Panc1 (cell line): ENCODE measurements around the gene SPNS3. TPM values are rescaled to one million over a fixed set of nuclear protein-coding genes. Genes with fewer than 3 reads are reported as not detected.

Source experiments
- ATAC-seq: fragments of 200-7000 bp; cut with Tn5 transposase; 2 replicates; pipeline ENCODE4 v1.9.1; 2020; ENCODE audit warnings: mild to moderate bottlenecking, moderate library complexity
- BruUV-seq: library from RNA; stranded (reverse); fragments of 400-500 nt; replicated peaks from 2 replicates; lab custom pipeline; 2021; lab: Mats Ljungman, UMichigan
- CTCF ChIA-PET: fragments of 300-600 bp; sonication (Branson Sonifier 250); formaldehyde crosslinking; loops from one replicate; lab custom pipeline; 2022; ENCODE audit warnings: antibody characterized with exemption; lab: Charles Lee
- POLR2A ChIA-PET: fragments of 300-600 bp; sonication (Branson Sonifier 250); formaldehyde crosslinking; loops from one replicate; lab custom pipeline; 2022; ENCODE audit warnings: antibody characterized with exemption; lab: Charles Lee
- DNase-seq: peaks from one replicate; pipeline ENCODE4 v3.0.0-alpha.2; 2010; ENCODE audit warnings: low read depth, low spot score
- H3K27ac ChIP-seq: 2 replicates; pipeline ENCODE4 v1.5.1; 2011; ENCODE audit warnings: mild to moderate bottlenecking, low read length, inconsistent platforms
- H3K27me3 ChIP-seq: fragments of 200-500 bp; sonication (Bioruptor generic); 2 replicates; pipeline ENCODE4 v1.6.0; 2014; ENCODE audit warnings: low read length, inconsistent platforms; ENCODE audit not compliant: control insufficient read depth, insufficient read depth
- H3K36me3 ChIP-seq: fragments of 200-500 bp; sonication (Bioruptor generic); 2 replicates; pipeline ENCODE4 v1.5.1; 2014; ENCODE audit warnings: inconsistent platforms, mild to moderate bottlenecking, low read length, moderate library complexity; ENCODE audit not compliant: control insufficient read depth, insufficient read depth
- H3K4me1 ChIP-seq: 2 replicates; pipeline ENCODE4 v1.5.1; 2011; ENCODE audit warnings: inconsistent platforms, mild to moderate bottlenecking, low read length, moderate library complexity; ENCODE audit not compliant: control insufficient read depth, insufficient read depth
- H3K4me3 ChIP-seq, 2 experiments: 2 replicates each; pipeline ENCODE4 v1.5.1; 2011 to 2012; ENCODE audit warnings: low read depth in 2 of 2, low read length in 2 of 2, mild to moderate bottlenecking in 2 of 2, inconsistent platforms in 1 of 2, moderate library complexity in 1 of 2
- H3K9me3 ChIP-seq: fragments of 200-500 bp; sonication (Bioruptor generic); 2 replicates; pipeline ENCODE4 v1.5.1; 2014; ENCODE audit warnings: low read depth, mild to moderate bottlenecking, inconsistent platforms, low read length, moderate library complexity; ENCODE audit not compliant: control insufficient read depth, insufficient read depth
- POLR2AphosphoS5 ChIP-seq: IDR thresholded peaks from 2 replicates; pipeline ENCODE4 v1.6.1; 2012; ENCODE audit warnings: mild to moderate bottlenecking, low read depth, low read length, moderate library complexity
- REST ChIP-seq, 2 experiments: IDR thresholded peaks; 2 replicates each; pipeline ENCODE4 v1.6.1; 2011 to 2012; ENCODE audit warnings: low read depth in 2 of 2, control low read depth in 1 of 2, low read length in 1 of 2, mild to moderate bottlenecking in 1 of 2, moderate library complexity in 1 of 2; ENCODE audit not compliant: insufficient read depth in 1 of 2
- SIN3A ChIP-seq: IDR thresholded peaks from 2 replicates; pipeline ENCODE4 v1.6.1; 2012; ENCODE audit warnings: low read depth, mild to moderate bottlenecking, low read length, moderate library complexity, borderline replicate concordance; ENCODE audit not compliant: insufficient read depth
- TCF7L2 ChIP-seq: IDR thresholded peaks from 2 replicates; pipeline ENCODE4 v1.6.1; 2011; ENCODE audit warnings: mild to moderate bottlenecking, low read depth, low read length, inconsistent platforms
- in situ Hi-C: cut with HindIII; loops from 2 replicates; pipeline ENCODE4 v1.10.0; 2016; ENCODE audit warnings: low sequenced_read_pairs, low pct_unique_long_range_greater_than_20kb
- intact Hi-C: fragments of 100-400 bp; cut with micrococcal nuclease; formaldehyde crosslinking; loops from one replicate; pipeline ENCODE4 v1.10.0; 2022; ENCODE audit not compliant: unreplicated experiment
- total RNA-seq: library from RNA; stranded (reverse); gene quantifications from one replicate; pipeline ENCODE4 v1.2.1, GENCODE V29; 2021; ENCODE audit not compliant: unreplicated experiment
- TF ChIP-seq, protein P1 (sequence below): fragments of 450-650 bp; IDR thresholded peaks from 2 replicates; pipeline ENCODE4 v1.5.1; 2017; ENCODE audit warnings: mild to moderate bottlenecking

SPNS3 gene
- total RNA-seq, 1 experiment from 2014 or later = 0.10 TPM

DNA sequence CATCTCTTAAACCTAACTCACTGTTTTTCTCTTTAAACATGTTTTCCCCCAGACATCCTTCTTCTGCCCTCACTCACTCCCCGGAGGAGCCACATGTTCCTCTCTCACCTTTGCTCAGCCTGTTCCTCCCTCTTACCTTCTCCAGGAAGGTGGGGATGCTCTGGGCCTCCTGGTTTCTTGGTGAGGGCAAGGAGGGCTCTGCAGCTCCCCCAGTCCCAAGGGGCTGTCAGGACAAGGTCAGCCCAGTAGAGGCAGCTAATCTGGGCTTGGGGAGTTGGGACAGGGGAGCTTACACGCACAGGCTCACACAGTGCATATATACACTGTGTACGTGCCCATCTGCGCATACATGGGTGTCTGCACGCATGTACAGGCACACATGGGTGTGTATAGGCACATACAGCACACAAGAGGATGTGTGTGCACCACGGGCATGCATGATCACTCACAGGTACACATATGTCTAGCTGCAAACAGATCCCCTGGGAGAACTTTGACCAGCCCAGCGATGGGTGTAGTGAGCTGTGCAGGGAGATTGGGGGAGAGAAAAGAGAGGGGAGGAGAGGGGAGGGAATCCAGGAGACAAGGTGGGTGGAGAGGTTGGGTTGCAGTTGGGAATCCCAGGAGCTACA, 28.6 kb upstream of the SPNS3 start:
- BruUV-seq = no TSS peak
- CTCF ChIA-PET = no interaction called here
- POLR2A ChIA-PET = no interaction called here
- no peak overlapping the region for H3K4me3 ChIP-seq
- H3K36me3 ChIP-seq = no peaks in the 10 kb centered on the region
- no peak overlapping the region for H3K27ac ChIP-seq
- in situ Hi-C loops (no loop called here), intact Hi-C loops (no loop called here)
- H3K9me3 ChIP-seq = no peaks in the 10 kb centered on the region
- ATAC-seq (peak; percentile 47), DNase-seq (no peak)
- H3K4me1 ChIP-seq = no peaks in the 10 kb centered on the region
- TF ChIP-seq POLR2AphosphoS5 = no peak
- TF ChIP-seq, protein P1, sequence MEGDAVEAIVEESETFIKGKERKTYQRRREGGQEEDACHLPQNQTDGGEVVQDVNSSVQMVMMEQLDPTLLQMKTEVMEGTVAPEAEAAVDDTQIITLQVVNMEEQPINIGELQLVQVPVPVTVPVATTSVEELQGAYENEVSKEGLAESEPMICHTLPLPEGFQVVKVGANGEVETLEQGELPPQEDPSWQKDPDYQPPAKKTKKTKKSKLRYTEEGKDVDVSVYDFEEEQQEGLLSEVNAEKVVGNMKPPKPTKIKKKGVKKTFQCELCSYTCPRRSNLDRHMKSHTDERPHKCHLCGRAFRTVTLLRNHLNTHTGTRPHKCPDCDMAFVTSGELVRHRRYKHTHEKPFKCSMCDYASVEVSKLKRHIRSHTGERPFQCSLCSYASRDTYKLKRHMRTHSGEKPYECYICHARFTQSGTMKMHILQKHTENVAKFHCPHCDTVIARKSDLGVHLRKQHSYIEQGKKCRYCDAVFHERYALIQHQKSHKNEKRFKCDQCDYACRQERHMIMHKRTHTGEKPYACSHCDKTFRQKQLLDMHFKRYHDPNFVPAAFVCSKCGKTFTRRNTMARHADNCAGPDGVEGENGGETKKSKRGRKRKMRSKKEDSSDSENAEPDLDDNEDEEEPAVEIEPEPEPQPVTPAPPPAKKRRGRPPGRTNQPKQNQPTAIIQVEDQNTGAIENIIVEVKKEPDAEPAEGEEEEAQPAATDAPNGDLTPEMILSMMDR = no peak
- TF ChIP-seq SIN3A = no peak
- no peak for TF ChIP-seq TCF7L2
- no peak for TF ChIP-seq REST (IDR thresholded peaks at IDR 0.05; ENCODE audit: insufficient read depth in 1 of 2, low read depth in 2 of 2, low read length in 1 of 2)
- no peaks in the 10 kb centered on the region for H3K27me3 ChIP-seq

GRCh38 chr17:4405699-4406098, 28.0 kb upstream of the SPNS3 start:
- DNase-seq (no peak), ATAC-seq (no peak)
- no peak for TF ChIP-seq REST (IDR thresholded peaks at IDR 0.05; ENCODE audit: insufficient read depth in 1 of 2, low read depth in 2 of 2, low read length in 1 of 2)
- no peak for TF ChIP-seq POLR2AphosphoS5
- TF ChIP-seq TCF7L2 = no peak
- TF ChIP-seq, protein P1 = no peak
- no peak for TF ChIP-seq SIN3A
- ChIA-PET POLR2A (no interaction called here), CTCF (no interaction called here)
- in situ Hi-C loops (no loop called here), intact Hi-C loops (no loop called here)
- Histone ChIP-seq H3K27ac (no peak overlapping the region), H3K9me3 (no peaks in the 10 kb centered on the region), H3K4me1 (no peaks in the 10 kb centered on the region), H3K36me3 (no peaks in the 10 kb centered on the region), H3K4me3 (no peak overlapping the region), H3K27me3 (no peaks in the 10 kb centered on the region)
- no TSS peak for BruUV-seq
